Neural progenitor cell (in vitro differentiated cells): ENCODE results near the gene ZFP42.

Experiments used
- CTCF ChIP-seq: fragments of 200-600 bp; sonication (generic); IDR thresholded peaks from 2 replicates; pipeline ENCODE4 v1.5.1; 2017; ENCODE audit warnings: antibody characterized with exemption, mild to moderate bottlenecking
- EZH2 ChIP-seq: fragments of 200-600 bp; sonication (generic); IDR thresholded peaks from 2 replicates; pipeline ENCODE4 v1.6.1; 2017; ENCODE audit warnings: antibody characterized with exemption, mild to moderate bottlenecking, moderate library complexity
- EZH2phosphoT487 ChIP-seq: fragments of 200-600 bp; sonication (generic); IDR thresholded peaks from 2 replicates; pipeline ENCODE4 v1.6.1; 2017; ENCODE audit warnings: antibody characterized with exemption

GRCh38 chr4:187995322-187996207 lies at the start of gene ZFP42:
- TF ChIP-seq CTCF (no peak), EZH2 (no peak), EZH2phosphoT487 (no peak)
